ENCODE results near the gene DPEP3. TPM values are rescaled to one million over a fixed set of nuclear protein-coding genes. Genes with fewer than 3 reads are reported as not detected.

The DPEP3 gene
- total RNA-seq, 1 donor from 2014 or later = not detected

DNA sequence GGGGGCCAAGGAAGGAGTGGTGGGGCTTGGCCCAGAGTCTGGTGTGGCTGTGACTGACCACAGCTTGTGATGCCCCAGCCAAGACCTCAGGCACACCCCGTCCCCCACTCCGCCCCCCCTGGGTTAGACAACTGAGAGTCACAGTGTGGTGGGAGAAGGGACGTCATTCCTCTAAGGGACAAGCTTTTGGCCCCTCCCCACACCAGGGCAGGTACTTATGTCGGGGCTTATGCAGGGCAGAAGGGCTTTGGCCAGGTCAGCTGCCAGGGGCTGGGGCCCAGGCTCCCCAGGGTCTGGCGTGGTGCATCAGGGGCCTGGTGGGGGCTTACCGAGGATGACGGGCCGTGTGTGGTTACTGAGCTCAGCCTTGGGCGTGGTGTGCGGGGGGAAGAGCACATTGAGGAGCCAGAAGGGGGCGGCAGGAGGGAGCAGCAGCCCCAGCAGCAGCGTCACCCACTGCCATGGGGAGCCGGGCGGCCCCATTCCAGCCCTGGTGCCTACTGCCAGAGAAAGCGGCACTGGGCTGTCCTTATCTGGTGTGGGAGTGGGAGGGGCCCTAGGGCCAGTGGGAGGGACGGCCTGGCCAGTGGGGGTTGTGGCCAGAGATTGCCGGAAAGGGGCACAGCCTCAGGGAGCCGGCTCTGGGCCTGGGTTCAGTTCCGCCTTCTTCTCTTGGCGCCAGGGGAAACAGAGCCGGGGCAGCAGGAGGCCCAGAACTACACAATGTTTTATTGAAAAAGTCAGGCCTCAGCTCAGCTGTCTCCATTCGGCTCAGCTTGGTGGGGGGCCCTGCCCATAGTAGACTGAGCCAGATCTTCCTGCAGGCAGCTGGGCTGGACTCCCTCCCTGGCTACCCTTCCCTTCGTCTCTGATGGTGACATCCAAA is 36.4 kb downstream of the DPEP3 start, which contains the start of gene LCAT:
LCAT (minus strand) TSS at position 502 of the 886 bp plus-strand sequence; CDS start at position 483, 19 bp downstream.
- Histone ChIP-seq H3K36me3 (peaks cover 56 to 80% of the 10 kb centered on the region in 2 donors), H3K27me3 (no peaks in the 10 kb centered on the region), H3K9me3 (no peaks in the 10 kb centered on the region), H3K4me3 (peak within 1 kb of the TSS in 1 of 2 donors; percentile 1), H3K27ac (peak within 1 kb of the TSS; percentile 81 to 86), H3K4me1 (peaks cover 5 to 13% of the 10 kb centered on the region in 2 donors)
- TF ChIP-seq, protein P1, sequence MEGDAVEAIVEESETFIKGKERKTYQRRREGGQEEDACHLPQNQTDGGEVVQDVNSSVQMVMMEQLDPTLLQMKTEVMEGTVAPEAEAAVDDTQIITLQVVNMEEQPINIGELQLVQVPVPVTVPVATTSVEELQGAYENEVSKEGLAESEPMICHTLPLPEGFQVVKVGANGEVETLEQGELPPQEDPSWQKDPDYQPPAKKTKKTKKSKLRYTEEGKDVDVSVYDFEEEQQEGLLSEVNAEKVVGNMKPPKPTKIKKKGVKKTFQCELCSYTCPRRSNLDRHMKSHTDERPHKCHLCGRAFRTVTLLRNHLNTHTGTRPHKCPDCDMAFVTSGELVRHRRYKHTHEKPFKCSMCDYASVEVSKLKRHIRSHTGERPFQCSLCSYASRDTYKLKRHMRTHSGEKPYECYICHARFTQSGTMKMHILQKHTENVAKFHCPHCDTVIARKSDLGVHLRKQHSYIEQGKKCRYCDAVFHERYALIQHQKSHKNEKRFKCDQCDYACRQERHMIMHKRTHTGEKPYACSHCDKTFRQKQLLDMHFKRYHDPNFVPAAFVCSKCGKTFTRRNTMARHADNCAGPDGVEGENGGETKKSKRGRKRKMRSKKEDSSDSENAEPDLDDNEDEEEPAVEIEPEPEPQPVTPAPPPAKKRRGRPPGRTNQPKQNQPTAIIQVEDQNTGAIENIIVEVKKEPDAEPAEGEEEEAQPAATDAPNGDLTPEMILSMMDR (IDR thresholded peaks at IDR 0.05) = no peak
- intact Hi-C loops (cut with DNase I) = loop anchor here (5.0 to 10.0 kb wide), 2 partner anchors 127 to 1019 kb away; partner anchors contain the start of gene RRAD
- DNase-seq (ENCODE audit: low spot score in 2 of 2) = peak; percentile 31 to 92

DNA sequence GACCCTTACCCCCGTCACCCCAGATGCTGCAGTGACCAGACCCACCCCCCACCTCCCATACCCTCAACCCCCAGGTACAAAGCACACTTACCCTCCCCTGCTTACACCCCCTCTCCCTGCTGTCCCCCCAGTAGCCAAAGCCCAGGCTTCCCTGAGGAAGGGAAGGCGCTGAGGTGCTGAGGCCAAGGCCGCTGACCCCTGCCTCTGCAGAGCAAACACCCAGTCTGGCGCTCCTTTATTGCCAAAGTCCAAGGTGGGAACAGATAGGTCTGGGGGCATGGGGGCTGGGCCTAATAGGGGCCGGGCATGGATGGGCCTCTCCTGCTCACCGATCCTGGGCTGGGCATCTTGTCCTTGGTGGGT is 37.1 kb downstream of the DPEP3 start:
- H3K36me3 ChIP-seq = peaks cover 50 to 73% of the 10 kb centered on the region in 2 donors
- peak overlapping the region; percentile 81 to 86 for H3K27ac ChIP-seq
- H3K27me3 ChIP-seq = no peaks in the 10 kb centered on the region
- peaks cover 5 to 13% of the 10 kb centered on the region in 2 donors for H3K4me1 ChIP-seq
- DNase-seq (ENCODE audit: low spot score in 2 of 2) = no peak
- intact Hi-C loops (cut with DNase I) = loop anchor here (5.0 to 10.0 kb wide), 2 partner anchors 126 to 1018 kb away; partner anchors contain the start of gene RRAD
- peak overlapping the region in 1 of 2 donors; percentile 1 for H3K4me3 ChIP-seq
- no peaks in the 10 kb centered on the region for H3K9me3 ChIP-seq
- TF ChIP-seq, protein P1 (IDR thresholded peaks at IDR 0.05) = no peak

DNA sequence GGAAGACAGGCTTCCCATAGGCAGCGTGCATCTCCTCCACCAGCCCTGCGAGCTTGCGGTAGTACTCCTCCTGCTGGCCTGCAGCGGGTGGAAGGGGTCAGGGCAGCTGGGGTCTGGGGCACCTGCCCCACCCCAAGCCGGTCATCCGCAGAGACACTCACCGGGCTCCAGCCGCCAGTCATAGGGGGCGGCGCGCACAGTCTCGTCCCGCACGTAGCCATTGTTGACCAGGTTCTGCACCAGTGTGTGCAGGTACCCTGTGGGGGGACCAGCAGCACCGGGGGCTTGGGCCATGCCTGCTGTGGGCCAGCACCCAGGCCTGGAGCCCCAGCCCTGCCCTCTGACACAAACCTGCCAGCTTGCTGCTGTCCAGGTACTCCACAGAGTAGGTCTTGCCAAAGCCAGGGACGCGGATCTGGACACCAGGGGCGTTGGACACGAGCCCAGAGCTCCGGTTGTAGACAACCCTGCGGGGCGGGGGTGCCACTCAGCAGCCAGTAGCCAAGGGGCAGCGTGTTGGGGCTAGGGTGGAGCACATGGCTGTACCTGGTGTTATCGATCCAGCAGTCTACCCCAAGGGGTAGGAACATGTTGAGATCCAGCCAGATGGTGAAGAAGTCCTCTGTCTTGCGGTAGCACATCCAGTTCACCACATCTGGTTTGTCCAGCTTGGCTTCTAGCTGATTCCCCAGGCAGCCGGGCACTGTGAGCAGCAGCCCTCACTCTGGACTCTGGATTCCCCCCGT is 37.6 kb downstream of the DPEP3 start:
- Histone ChIP-seq H3K36me3 (peaks cover 45 to 68% of the 10 kb centered on the region in 2 donors), H3K9me3 (no peaks in the 10 kb centered on the region), H3K4me1 (peaks cover 5 to 13% of the 10 kb centered on the region in 2 donors), H3K27me3 (no peaks in the 10 kb centered on the region), H3K4me3 (no peak overlapping the region), H3K27ac (peak overlapping the region; percentile 81 to 86)
- no peak for DNase-seq (ENCODE audit: low spot score in 2 of 2)
- intact Hi-C loops (cut with DNase I) = loop anchor here (5.0 to 10.0 kb wide), 2 partner anchors 125 to 1018 kb away; partner anchors contain the start of gene RRAD
- TF ChIP-seq, protein P1 (IDR thresholded peaks at IDR 0.05) = no peak

DNA sequence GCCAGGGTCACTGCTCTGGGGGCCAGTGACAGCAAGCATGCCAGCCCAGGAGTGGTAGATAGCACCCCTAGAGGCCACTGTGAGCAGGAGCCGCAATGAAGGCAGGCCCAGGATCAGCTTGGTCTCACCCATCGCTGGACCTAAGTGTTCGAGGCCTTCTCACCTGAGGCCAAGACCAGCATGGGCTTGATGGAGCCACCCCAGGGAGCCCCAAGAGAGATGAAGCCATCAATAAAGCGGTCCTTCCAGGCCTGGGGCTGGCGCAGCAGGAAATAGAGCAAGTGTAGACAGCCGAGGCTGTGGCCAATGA is 38.1 kb downstream of the DPEP3 start:
- intact Hi-C loops (cut with DNase I) = loop anchor here (5.0 to 10.0 kb wide), 2 partner anchors 125 to 1017 kb away; partner anchors contain the start of gene RRAD
- H3K27me3 ChIP-seq = no peaks in the 10 kb centered on the region
- no peak overlapping the region for H3K4me3 ChIP-seq
- peak overlapping the region; percentile 81 to 86 for H3K27ac ChIP-seq
- DNase-seq (ENCODE audit: low spot score in 2 of 2) = no peak
- H3K4me1 ChIP-seq = peaks cover 6 to 16% of the 10 kb centered on the region in 2 donors
- peaks cover 39 to 63% of the 10 kb centered on the region in 2 donors for H3K36me3 ChIP-seq
- TF ChIP-seq, protein P1 (IDR thresholded peaks at IDR 0.05) = peak; percentile 26 to 60 (median 34)
- H3K9me3 ChIP-seq = no peaks in the 10 kb centered on the region

DNA sequence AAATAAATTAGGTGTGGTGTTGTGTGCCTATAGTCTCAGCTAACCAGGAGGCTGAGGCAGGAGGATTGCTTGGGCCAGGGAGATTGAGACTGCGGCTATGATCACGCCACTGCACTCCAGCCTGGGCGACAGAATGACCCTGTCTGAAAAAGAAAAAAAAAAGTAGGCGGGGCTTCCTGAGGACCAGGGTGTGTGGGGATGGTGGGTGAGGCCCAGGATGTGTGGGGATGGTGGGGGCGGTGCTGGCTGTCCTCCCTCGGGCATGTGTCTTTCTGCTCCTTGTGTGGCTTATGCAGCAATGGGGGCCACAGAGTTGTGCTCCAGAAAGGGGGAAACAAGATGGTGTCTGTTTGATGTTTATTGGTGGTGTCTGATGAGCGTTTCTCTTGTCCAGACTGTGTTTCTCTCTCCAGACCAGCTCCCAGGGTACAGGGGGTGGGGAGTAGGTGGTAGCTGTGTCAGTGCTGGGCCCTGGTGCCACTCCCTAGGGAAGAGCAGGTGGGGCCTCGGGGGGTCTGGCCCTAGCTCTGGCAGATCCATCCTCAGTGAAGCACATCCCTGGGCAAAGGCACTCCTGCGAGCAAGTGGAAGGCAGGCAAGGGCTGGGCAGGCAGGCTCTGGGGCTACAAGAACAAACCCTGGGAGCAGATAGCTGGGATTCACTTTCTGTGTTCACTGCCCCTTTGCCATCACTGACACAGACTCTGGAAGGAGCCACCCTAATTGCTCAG is 38.7 kb downstream of the DPEP3 start:
- peaks cover 34 to 57% of the 10 kb centered on the region in 2 donors for H3K36me3 ChIP-seq
- TF ChIP-seq, protein P1 (IDR thresholded peaks at IDR 0.05) = no peak
- H3K4me1 ChIP-seq = peaks cover 10 to 18% of the 10 kb centered on the region in 2 donors
- no peaks in the 10 kb centered on the region for H3K27me3 ChIP-seq
- DNase-seq (ENCODE audit: low spot score in 2 of 2) = no peak
- H3K9me3 ChIP-seq = no peaks in the 10 kb centered on the region
- no peak overlapping the region for H3K27ac ChIP-seq
- intact Hi-C loops (cut with DNase I) = loop anchor here (5.0 to 10.0 kb wide), 2 partner anchors 124 to 1017 kb away; partner anchors contain the start of gene RRAD
- no peak overlapping the region for H3K4me3 ChIP-seq
